Stimulated activated effector memory CD8-positive, alpha-beta T cell treated with anti-CD3 and anti-CD28 coated beads, Interleukin-12 subunit alpha, Interleukin-12 subunit beta, amount 100 ng/mL, for 72 hours (primary cell): Measurements from ENCODE around the gene SETMAR.

Source experiments
- ATAC-seq: fragments of 150-1000 bp; cut with Tn5 transposase; 2 replicates; pipeline ENCODE4 v1.10.0; 2021
- DNase-seq, 2 donors: peaks; one replicate each; pipeline ENCODE4 v3.0.0; 2021 to 2022; ENCODE audit warnings: low spot score in 2 of 2
- H3K27ac Mint-ChIP-seq: one replicate; pipeline ENCODE4 v1.8.0; 2022; ENCODE audit warnings: mild to moderate bottlenecking, mixed read lengths
- H3K36me3 Mint-ChIP-seq: one replicate; pipeline ENCODE4 v1.8.0; 2022; ENCODE audit warnings: mild to moderate bottlenecking, mixed read lengths
- H3K4me1 Mint-ChIP-seq: one replicate; pipeline ENCODE4 v1.8.0; 2022; ENCODE audit warnings: mixed read lengths
- H3K4me3 Mint-ChIP-seq: one replicate; pipeline ENCODE4 v1.8.0; 2022; ENCODE audit warnings: mild to moderate bottlenecking, mixed read lengths
- H3K9me3 Mint-ChIP-seq: one replicate; pipeline ENCODE4 v1.8.0; 2022; ENCODE audit warnings: mixed read lengths

Gene SETMAR

DNA sequence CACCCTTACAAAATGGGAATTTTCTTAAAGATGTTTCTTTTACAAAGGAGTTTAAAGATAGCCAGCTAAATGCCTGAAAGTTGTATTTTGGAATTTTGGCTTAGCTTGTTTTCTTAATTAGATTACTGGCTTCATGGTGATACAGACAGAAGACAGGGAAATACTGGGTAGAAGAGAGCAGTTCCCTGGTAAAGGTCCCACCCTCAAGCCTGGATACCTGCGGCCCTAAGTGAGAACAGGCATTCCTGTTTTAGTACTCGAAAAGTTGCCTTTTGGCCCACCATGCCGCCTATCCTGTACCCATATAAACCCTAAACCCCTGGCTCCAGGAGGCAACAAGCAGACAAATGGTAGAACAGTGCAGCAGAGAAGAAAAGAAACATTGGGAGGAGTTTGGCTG lies 29.4 kb downstream of the SETMAR start:
- Mint-ChIP-seq H3K4me3 (no peak overlapping the region), H3K9me3 (peaks cover 9% of the 10 kb centered on the region), H3K36me3 (no peaks in the 10 kb centered on the region), H3K4me1 (no peaks in the 10 kb centered on the region), H3K27ac (no peak overlapping the region)
- DNase-seq, result no peak
- no peak for ATAC-seq

- ATAC-seq, result no peak
- peaks cover 9% of the 10 kb centered on the region for H3K9me3 Mint-ChIP-seq
- no peak overlapping the region for H3K27ac Mint-ChIP-seq
- H3K4me1 Mint-ChIP-seq, result no peaks in the 10 kb centered on the region
- no peak overlapping the region for H3K4me3 Mint-ChIP-seq
- DNase-seq, result no peak
- no peaks in the 10 kb centered on the region for H3K36me3 Mint-ChIP-seq
Measured at GRCh38 chr3:4332991-4333390, 29.8 kb downstream of the SETMAR start.

GRCh38 chr3:4334548-4334947 lies 31.4 kb downstream of the SETMAR start:
- H3K27ac Mint-ChIP-seq, result no peak overlapping the region
- no peaks in the 10 kb centered on the region for H3K36me3 Mint-ChIP-seq
- peaks cover 8% of the 10 kb centered on the region for H3K9me3 Mint-ChIP-seq
- no peak overlapping the region for H3K4me3 Mint-ChIP-seq
- no peak for ATAC-seq
- no peaks in the 10 kb centered on the region for H3K4me1 Mint-ChIP-seq
- DNase-seq, result no peak

DNA sequence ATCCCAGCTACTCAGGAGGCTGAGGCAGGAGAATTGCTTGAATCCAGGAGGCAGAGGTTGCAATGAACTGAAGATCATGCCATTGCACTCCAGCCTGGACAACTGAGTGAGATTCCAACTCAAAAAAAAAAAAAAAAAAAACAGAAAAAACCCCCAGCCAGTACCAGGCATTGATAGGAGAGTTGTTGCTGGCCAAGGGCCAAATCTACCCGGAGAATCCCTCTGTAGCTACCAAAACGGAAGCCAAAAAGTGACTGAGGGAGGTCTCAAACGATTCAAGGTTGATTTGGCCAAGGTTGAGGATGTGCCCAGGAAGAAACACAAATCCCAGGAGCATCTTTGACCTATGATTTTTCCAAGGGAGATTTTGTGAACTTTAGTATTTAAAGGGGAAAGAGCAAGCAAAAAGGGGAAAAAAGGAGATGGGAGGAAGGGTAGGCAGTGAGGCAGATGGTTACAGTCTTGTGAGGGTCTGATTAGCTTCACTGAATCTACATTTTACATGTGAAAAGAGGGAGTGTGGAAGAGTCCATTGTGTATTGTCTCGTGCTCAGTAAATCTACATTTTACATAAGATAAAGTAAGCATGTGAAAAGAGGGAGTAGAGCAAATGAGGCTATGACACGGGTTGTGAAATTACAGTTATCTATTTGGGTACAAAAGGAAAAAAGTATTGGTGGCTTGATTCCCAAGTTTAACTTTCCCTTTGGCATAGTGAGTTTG lies 32.8 kb downstream of the SETMAR start:
- H3K4me3 Mint-ChIP-seq, result no peak overlapping the region
- H3K9me3 Mint-ChIP-seq, result no peaks in the 10 kb centered on the region
- no peaks in the 10 kb centered on the region for H3K4me1 Mint-ChIP-seq
- H3K27ac Mint-ChIP-seq, result no peak overlapping the region
- H3K36me3 Mint-ChIP-seq, result no peaks in the 10 kb centered on the region
- ATAC-seq (no peak), DNase-seq (no peak)

DNA sequence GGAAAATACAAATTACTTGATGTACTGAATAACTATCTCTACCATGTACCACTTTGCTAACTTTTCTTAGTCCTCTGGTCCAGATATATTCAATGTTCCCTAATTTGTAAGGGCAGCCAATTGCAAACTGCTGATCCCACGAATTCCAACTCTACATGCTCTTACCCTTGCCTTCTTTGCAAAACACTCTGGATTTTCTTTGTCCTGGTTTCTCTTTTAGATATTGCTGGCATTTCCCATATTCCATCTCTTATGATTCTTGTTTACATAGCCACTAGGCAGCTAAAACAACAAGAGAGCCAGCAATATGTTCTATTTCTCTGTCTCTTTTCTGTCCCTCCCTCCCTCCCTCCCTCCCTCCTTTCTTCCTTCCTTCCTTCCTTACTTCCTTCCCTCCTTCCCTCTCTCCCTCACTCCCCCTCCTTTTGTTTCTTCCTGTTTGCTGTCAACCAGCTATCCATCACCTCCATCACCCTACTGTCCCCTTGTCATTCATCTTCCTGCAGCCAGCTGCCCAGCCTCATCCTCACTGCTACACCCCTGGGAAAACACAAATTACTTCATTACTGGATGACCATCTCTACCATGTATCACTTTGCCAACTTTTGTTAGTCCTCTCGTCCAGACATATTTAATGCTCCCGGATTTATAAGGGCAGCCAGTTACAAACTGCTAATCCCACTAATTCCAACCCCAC lies 33.8 kb downstream of the SETMAR start:
- H3K27ac Mint-ChIP-seq, result no peak overlapping the region
- H3K9me3 Mint-ChIP-seq, result no peaks in the 10 kb centered on the region
- no peak for DNase-seq
- H3K36me3 Mint-ChIP-seq, result no peaks in the 10 kb centered on the region
- H3K4me3 Mint-ChIP-seq, result no peak overlapping the region
- no peak for ATAC-seq
- H3K4me1 Mint-ChIP-seq, result no peaks in the 10 kb centered on the region

DNA sequence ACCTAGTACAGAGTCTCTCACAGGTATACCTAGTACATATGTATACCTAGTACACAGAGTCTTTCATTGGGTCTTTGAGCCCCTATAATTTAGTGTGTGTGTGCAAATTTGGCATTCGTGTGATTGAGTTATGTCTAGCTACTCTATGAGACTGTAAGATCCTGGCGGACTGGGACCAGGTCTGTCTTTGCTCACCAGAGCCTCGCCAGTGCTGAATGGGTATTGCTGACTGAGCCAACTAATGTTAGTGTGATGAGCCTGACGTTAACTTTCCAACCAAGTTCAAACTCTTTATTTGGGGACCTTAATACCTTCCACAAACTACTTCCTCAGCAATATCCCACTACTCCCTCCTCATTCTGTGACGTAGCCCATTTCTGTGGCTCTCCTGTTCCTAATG lies 35.6 kb downstream of the SETMAR start:
- no peaks in the 10 kb centered on the region for H3K4me1 Mint-ChIP-seq

DNA sequence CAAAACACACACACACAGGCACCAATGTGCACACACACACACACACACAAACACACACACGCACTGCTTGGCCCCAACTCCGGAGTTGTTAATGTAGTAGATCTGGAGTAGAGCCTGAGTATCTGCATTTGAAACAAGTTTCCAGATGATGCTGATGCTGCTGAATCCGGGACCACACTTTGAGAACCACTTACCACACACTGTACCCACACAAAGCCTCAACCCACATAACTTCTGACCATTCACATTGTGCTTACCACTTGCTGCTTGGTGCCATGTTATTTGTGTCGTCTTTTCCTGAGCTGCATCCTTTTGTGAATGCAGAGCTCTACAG lies 36.9 kb downstream of the SETMAR start:
- H3K4me1 Mint-ChIP-seq, result no peaks in the 10 kb centered on the region
- no peaks in the 10 kb centered on the region for H3K9me3 Mint-ChIP-seq
- DNase-seq (no peak), ATAC-seq (no peak)
- H3K27ac Mint-ChIP-seq, result no peak overlapping the region
- H3K36me3 Mint-ChIP-seq, result no peaks in the 10 kb centered on the region
- H3K4me3 Mint-ChIP-seq, result no peak overlapping the region

More for the DNA sequence above, 35.6 kb downstream of the SETMAR start:
- H3K9me3 Mint-ChIP-seq, result no peaks in the 10 kb centered on the region
- ATAC-seq, result no peak
- no peak overlapping the region for H3K4me3 Mint-ChIP-seq
- no peaks in the 10 kb centered on the region for H3K36me3 Mint-ChIP-seq
- H3K27ac Mint-ChIP-seq, result no peak overlapping the region
- DNase-seq, result no peak

DNA sequence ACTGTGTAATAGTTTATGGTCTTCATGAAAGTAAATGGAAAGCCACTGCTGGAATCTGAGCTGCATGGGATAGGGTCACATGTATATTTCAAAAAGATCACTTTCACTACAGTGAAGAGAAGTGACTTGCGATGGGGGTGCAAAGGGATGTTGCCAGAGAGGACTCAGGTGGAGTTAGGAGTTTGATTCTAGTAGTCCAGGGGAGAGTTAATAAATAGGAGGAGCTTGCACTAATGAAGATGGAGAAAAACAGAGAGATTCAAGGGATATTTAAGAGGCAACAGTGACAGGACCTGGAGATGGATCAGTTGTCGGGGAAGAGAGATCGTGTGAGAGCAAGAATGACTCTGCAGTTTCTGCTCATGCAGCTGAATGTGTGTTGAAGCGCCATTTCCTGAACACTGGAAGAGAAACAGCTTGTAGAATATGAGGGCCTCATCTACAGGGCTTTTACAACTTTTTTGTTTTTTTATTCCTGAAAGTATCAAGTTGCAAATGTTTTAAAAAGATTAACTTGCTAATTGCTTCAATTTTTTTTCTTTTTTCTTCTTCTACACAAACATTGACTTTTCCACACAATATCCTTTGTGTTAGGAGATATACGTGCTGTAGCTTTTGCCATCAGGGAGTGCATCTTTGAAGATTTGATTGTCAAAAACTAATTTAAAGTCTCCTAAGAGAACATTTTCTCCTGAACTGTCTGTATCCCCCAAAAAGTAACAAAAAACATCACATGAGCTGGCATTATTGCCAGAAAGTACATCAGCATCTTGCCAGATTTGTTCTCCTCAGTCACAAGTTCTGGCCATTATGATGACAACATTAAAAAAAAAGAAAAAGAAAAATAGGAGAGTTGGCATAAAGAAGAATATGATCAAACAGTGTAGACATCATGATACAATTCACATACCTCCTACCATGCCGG lies 37.5 kb downstream of the SETMAR start:
- Mint-ChIP-seq H3K9me3 (no peaks in the 10 kb centered on the region), H3K36me3 (no peaks in the 10 kb centered on the region), H3K27ac (no peak overlapping the region), H3K4me1 (peaks cover 3% of the 10 kb centered on the region), H3K4me3 (no peak overlapping the region)
- ATAC-seq, result no peak
- DNase-seq, result no peak

- ATAC-seq, result no peak
- Mint-ChIP-seq H3K9me3 (no peaks in the 10 kb centered on the region), H3K36me3 (no peaks in the 10 kb centered on the region), H3K4me1 (peaks cover 7% of the 10 kb centered on the region), H3K4me3 (no peak overlapping the region), H3K27ac (no peak overlapping the region)
- DNase-seq, result no peak
Measured at GRCh38 chr3:4341336-4341675, 38.1 kb downstream of the SETMAR start.

DNA sequence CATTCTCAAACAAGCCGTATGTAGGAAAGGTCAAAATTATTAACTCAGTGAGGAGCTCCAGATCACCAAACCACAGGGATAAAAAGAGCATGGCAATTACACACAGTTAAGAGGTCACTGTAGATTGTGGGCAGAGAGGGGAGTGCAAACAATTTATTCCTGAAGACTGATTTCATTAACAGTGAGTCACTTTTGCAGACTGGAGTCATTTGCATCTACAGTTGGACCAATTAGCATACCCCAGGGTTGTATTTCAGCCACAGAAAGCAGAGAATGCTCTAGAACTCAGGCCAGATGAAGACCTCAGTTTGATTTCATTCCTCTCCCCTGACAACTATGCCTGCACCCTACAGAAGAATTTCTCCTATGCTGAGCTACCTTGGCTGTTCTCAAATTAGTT lies 40.1 kb downstream of the SETMAR start:
- Mint-ChIP-seq H3K27ac (no peak overlapping the region), H3K4me3 (no peak overlapping the region), H3K4me1 (peaks cover 7% of the 10 kb centered on the region), H3K9me3 (no peaks in the 10 kb centered on the region), H3K36me3 (no peaks in the 10 kb centered on the region)
- ATAC-seq (no peak), DNase-seq (no peak)

DNA sequence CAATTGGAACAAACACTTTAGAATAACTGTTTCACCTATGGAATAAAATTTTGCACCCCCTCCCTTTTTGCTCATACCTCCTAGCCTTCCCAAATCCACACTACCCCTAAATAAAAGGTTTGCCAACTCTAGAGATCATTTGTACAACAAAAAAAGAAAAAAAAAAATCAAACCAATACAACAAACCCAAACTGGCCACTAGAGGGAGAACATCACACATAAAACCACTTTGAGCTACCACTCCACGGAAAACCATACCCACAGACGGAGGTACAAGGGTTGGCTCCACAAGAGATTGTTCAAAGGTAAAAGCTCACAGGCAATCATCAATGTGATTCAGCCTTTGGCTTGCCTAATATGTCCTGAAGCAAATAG lies 47.6 kb downstream of the SETMAR start:
- peak; percentile 25 to 67 for DNase-seq
- Mint-ChIP-seq H3K9me3 (no peaks in the 10 kb centered on the region), H3K27ac (peak overlapping the region; percentile 93), H3K36me3 (peaks cover 6% of the 10 kb centered on the region), H3K4me3 (peak overlapping the region; percentile 67), H3K4me1 (peaks cover 26% of the 10 kb centered on the region)
- peak; percentile 68 for ATAC-seq

- Mint-ChIP-seq H3K4me1 (peaks cover 23% of the 10 kb centered on the region), H3K36me3 (peaks cover 6% of the 10 kb centered on the region), H3K27ac (peak overlapping the region; percentile 93), H3K9me3 (no peaks in the 10 kb centered on the region), H3K4me3 (peak overlapping the region; percentile 67)
- peak; percentile 97 for ATAC-seq
- DNase-seq, result peak; percentile 21 to 71
Measured at GRCh38 chr3:4351164-4351855, 48.1 kb downstream of the SETMAR start.

DNA sequence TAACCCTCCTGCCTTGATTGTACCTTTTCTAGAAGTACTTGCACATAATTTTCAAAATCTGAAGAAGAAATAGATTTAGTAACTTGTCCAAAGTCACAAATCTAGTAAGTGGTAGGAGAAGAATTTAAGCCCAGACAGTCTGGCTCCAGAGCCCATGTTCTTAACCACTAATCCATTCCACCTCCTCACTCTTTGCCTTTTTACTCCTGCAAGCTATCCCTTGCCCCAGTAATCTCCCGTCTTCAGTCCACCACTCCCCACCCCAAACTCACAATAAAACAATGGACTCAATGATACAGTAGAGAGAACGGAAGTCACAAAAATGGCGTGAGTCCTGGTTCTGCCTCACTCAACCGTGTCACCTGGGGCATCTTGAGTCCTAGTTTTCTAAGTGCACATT lies 48.7 kb downstream of the SETMAR start:
- Mint-ChIP-seq H3K9me3 (no peaks in the 10 kb centered on the region), H3K36me3 (peaks cover 6% of the 10 kb centered on the region), H3K4me3 (peak overlapping the region; percentile 67), H3K27ac (peak overlapping the region; percentile 93), H3K4me1 (peaks cover 23% of the 10 kb centered on the region)
- DNase-seq (no peak), ATAC-seq (no peak)

DNA sequence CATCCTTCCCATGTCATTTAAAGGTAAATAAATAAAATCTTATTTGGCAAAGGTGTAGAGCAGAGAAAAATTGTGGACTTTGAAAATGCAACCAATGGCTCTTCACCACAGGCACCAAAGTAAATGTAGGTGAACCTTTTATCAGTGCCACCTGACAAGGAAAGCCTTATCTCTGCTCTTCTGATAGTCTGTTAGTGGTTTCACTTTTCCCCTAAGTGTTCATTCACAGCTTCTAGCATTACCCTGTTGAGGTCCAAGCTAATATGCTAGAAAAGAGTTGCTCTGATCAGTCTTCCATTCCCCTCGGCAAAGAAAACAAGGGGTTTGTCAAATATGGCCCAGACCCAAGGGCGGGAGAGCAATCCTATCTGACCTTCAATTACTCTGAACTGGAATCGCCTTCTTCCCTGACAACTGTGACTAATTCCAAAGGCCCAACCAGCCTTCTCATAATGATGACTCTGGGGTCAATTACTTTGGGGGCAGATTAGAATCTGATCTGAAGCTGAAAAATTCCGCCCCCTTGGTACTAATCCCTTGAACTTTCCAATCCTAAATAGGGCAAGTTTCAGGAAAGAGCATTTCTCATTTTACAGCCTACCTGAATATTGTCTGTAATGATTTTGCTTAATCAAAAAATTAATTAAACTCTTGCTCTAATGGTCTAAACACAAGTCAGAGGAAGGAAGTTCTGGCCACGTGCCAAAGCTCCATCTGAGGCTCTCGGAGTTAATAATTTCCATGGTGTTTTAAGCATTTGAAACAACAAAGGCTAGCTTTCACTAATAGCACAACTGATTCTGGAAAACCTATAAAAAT lies 52.4 kb downstream of the SETMAR start:
- peaks cover 21% of the 10 kb centered on the region for H3K4me1 Mint-ChIP-seq
- DNase-seq (no peak), ATAC-seq (no peak)
- H3K9me3 Mint-ChIP-seq, result no peaks in the 10 kb centered on the region
- peaks cover 5% of the 10 kb centered on the region for H3K36me3 Mint-ChIP-seq
- no peak overlapping the region for H3K27ac Mint-ChIP-seq
- H3K4me3 Mint-ChIP-seq, result no peak overlapping the region

DNA sequence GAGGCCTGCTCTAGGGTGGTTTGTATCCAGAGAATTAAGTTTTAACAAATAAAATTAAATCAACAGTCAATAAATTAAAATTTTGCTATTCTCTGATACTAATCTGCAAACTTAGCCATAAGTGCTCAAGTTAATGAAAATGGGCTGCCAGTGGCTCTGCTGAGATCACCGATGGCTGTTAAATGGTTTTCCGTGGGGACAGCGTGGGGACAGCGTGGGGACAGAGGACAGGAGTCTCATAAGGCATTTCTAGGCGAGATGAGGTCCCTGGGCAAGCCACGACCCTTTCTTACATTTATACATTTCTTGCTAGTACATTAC lies 53.0 kb downstream of the SETMAR start:
- Mint-ChIP-seq H3K4me1 (peaks cover 16% of the 10 kb centered on the region), H3K9me3 (no peaks in the 10 kb centered on the region), H3K27ac (no peak overlapping the region), H3K36me3 (no peaks in the 10 kb centered on the region), H3K4me3 (no peak overlapping the region)
- DNase-seq (no peak), ATAC-seq (no peak)
